GM19351 (cell line): ENCODE measurements around the gene KIAA0408.

ENCODE experiments used
- ATAC-seq: cut with Tn5 transposase; IDR thresholded peaks from one replicate; pipeline ENCODE4 v1.9.1; 2021; ENCODE audit warnings: mild to moderate bottlenecking, moderate library complexity; ENCODE audit not compliant: unreplicated experiment

KIAA0408 gene

GRCh38 chr6:127459231-127459641, at the start of gene KIAA0408:
Gene KIAA0408, minus strand, starts transcription at chr6:127459389. Its CDS starts 5,408 bp downstream, at chr6:127453981.
- ATAC-seq = no peak

- ATAC-seq = no peak
Observed at GRCh38 chr6:127506894-127507293, 47.7 kb upstream of the KIAA0408 start.

GRCh38 chr6:127503022-127503421, 43.8 kb upstream of the KIAA0408 start:
- ATAC-seq = no peak

- ATAC-seq = no peak
Observed at GRCh38 chr6:127497410-127497809, 38.2 kb upstream of the KIAA0408 start.

- no peak for ATAC-seq
Observed at GRCh38 chr6:127496471-127496870, 37.3 kb upstream of the KIAA0408 start.

- ATAC-seq = no peak
Observed at GRCh38 chr6:127494240-127494767, 35.1 kb upstream of the KIAA0408 start.

- ATAC-seq = no peak
Observed at GRCh38 chr6:127489248-127489647, 30.1 kb upstream of the KIAA0408 start.

GRCh38 chr6:127486934-127487333, 27.7 kb upstream of the KIAA0408 start:
- no peak for ATAC-seq

GRCh38 chr6:127484212-127484863, 25.1 kb upstream of the KIAA0408 start:
- peak; percentile 99 for ATAC-seq

GRCh38 chr6:127483399-127484055, 24.3 kb upstream of the KIAA0408 start:
- ATAC-seq = peak; percentile 9

GRCh38 chr6:127482325-127482724, 23.1 kb upstream of the KIAA0408 start:
- ATAC-seq = no peak

GRCh38 chr6:127481628-127482027, 22.4 kb upstream of the KIAA0408 start:
- ATAC-seq = no peak

- ATAC-seq = no peak
Observed at GRCh38 chr6:127481111-127481510, 21.9 kb upstream of the KIAA0408 start.

GRCh38 chr6:127477658-127478057, 18.5 kb upstream of the KIAA0408 start:
- ATAC-seq = no peak

GRCh38 chr6:127475823-127476176, 16.6 kb upstream of the KIAA0408 start:
- no peak for ATAC-seq

GRCh38 chr6:127475135-127475822, 16.1 kb upstream of the KIAA0408 start:
- no peak for ATAC-seq

GRCh38 chr6:127471379-127472255, 12.4 kb upstream of the KIAA0408 start:
- ATAC-seq = peak; percentile 75

- no peak for ATAC-seq
Observed at GRCh38 chr6:127468936-127469335, 9.7 kb upstream of the KIAA0408 start.

GRCh38 chr6:127466416-127466815, 7.2 kb upstream of the KIAA0408 start:
- ATAC-seq = no peak

GRCh38 chr6:127464881-127465459, 5.8 kb upstream of the KIAA0408 start:
- peak; percentile 91 for ATAC-seq
